Activated CD8-positive, alpha-beta memory T cell treated with anti-CD3 and anti-CD28 coated beads, Interleukin-2, amount 50 U/mL, for 24 hours (primary cell): ENCODE results near the gene SERPINA4.

Experiments
- DNase-seq: peaks from one replicate; pipeline ENCODE4 v3.0.0-alpha.2; 2020; ENCODE audit errors: extremely low read depth

Gene SERPINA4

DNA sequence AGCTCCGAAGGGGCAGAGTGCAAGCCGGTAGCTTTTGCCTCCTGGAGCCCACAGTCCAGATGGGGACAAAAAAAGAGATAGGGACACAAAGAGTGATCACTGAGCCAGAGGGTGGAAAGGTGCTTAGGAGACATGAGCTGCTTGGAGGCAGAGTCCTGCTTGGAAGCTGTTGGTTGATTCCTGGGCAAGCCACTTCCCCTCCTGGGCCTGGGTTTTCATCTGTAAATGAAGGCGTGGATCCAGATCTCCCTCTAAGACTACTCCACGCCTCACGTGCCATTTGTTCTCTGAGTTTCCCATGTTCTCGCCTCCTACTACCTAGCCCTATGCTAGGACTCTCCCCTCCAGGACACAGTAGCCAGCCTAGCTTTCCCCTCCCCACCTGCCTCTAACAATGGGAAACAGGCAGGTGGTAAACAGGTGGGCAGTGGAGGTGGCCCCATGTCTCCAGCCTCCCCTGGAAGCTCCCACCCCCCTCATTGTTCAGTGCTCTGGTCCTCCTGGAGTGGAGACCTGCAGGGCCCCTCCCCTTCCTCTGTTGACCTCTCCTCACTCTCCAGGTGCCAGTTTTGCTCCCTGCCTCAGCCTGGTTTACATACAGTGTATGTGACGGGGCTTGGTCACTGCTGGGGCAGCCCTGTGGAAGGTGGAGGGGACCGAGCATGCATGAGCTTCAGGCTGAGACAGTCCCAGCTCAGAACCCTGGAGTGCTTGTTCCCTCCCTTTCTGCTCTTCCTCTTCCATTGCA is 54.8 kb downstream of the SERPINA4 start:
- DNase-seq: no peak

DNA sequence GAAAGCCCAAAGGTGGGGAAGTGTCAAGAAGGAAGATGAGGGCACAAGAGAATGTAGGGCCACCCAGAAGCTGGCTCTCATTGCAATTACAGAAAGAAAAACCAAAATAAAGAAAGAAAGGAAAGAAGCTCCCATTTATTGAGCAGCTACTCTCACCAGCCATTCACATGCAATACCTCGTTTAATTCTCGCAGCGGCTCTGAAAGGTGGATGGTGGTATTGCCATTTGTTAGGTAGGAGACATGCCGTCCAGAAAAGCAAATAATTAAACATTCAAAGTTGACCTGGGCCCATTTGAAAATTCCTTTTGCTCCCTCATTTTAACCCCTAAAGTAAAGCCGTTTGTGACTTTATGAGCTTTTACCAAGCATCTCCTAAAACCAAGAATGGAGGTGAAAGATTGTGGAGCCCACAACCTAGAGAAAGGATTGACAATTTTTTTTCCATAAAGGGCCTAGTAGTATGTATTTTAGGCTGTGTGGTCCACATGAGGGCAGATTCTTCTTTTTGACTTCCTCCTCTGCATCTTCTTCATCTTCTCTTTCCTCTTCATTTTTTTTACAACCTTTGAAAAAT is 56.2 kb downstream of the SERPINA4 start:
- no peak for DNase-seq

DNA sequence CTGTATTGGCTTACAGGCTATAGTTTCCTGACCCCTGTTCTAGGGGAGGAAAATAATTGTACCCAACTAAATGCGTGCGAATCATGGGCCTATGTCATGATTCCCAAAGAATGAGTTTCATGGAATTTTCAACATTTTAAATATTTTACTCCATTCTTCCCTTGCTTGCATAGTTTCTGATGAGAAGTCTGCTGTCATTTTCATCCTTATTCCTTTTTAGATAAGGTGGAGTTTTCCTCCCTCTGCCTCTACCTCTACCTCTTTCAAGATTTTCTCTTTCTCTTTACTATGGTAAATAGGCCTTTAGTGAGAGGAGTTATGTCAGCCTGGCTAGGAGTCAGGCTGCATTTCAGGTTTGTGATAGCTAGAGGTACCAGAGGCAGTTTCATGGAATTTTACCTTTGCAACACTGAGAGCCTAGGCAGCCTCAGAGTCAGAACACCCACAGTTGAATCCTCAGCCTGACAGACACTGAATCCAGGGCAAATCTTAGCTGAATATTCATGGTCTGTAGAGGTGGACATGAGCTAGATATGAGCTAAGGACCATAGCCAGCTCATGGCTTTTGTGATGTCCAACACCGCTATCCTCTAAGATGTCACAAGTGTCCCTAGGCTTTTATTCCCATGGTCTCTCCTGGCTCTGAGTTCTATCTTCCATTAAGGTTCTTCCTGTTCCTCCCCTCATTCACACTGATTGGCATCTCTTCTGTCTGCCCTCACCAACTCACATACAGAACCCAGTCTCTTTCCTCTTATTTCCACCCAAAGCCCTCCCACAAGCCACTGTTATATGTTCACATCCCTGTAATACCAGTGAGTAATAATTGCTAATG is 57.0 kb downstream of the SERPINA4 start:
- no peak for DNase-seq

DNA sequence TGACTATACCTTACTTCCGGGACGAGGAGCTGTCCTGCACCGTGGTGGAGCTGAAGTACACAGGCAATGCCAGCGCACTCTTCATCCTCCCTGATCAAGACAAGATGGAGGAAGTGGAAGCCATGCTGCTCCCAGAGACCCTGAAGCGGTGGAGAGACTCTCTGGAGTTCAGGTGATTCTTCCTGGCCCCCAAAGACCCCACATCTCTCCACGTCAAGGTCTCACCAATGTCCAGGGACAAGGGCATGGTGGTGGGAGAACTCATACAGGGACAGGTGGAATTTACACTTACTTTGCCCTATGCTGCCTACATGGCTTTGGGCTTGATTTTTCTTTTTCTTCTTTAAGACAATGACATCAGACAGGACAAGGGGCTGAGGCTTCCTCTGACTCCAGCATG is 58.1 kb downstream of the SERPINA4 start:
- no peak for DNase-seq
